Heart right ventricle (tissue), 16 donors: ENCODE data around the gene TRAK2. TPM values are rescaled to one million over a fixed set of nuclear protein-coding genes. Genes with fewer than 3 reads are reported as not detected.

Experiments
- ATAC-seq, 8 donors: fragments of 200-7000 bp; cut with Tn5 transposase; one replicate each; pipeline ENCODE4 v1.9.1; 2020; ENCODE audit warnings: mild to moderate bottlenecking in 8 of 8, moderate library complexity in 8 of 8, moderate number of reproducible peaks in 1 of 8
- DNase-seq, 2 donors: peaks; one replicate each; pipeline ENCODE4 v3.0.0-alpha.2; 2020
- H3K27ac ChIP-seq, 10 donors: fragments of 200-600 bp; sonication (generic) in 2 of 10; one replicate each; pipeline versions ENCODE4 v1.5.0 to v1.8.0; 2020 to 2022; ENCODE audit warnings: mild to moderate bottlenecking in 3 of 10
- H3K27me3 ChIP-seq, 7 donors: fragments of 200-600 bp; one replicate each; pipeline ENCODE4 v1.8.0; 2021 to 2022; ENCODE audit warnings: mild to moderate bottlenecking in 2 of 7
- H3K36me3 ChIP-seq, 9 donors: fragments of 200-600 bp; sonication (generic) in 1 of 9; one replicate each; pipeline versions ENCODE4 v1.5.0 to v1.8.0; 2020 to 2022; ENCODE audit warnings: mild to moderate bottlenecking in 2 of 9
- H3K4me1 ChIP-seq, 9 donors: fragments of 200-600 bp; sonication (generic) in 1 of 9; one replicate each; pipeline versions ENCODE4 v1.5.0 to v1.8.0; 2020 to 2022; ENCODE audit warnings: mild to moderate bottlenecking in 4 of 9
- H3K4me3 ChIP-seq, 10 donors: fragments of 200-600 bp; sonication (generic) in 2 of 10; one replicate each; pipeline versions ENCODE4 v1.5.0 to v1.8.0; 2020 to 2022; ENCODE audit warnings: mild to moderate bottlenecking in 7 of 10, moderate library complexity in 2 of 10
- H3K9me3 ChIP-seq, 11 donors: fragments of 200-600 bp in 10 of 11; sonication (generic) in 2 of 11; one replicate each; pipeline versions ENCODE4 v1.5.0 to v1.8.0; 2013 to 2022; ENCODE audit warnings: mild to moderate bottlenecking in 2 of 11, control low read depth in 1 of 11, moderate library complexity in 1 of 11
- CTCF ChIP-seq, 9 donors: fragments of 200-600 bp; sonication (generic) in 2 of 9; IDR thresholded peaks; one replicate each; pipeline versions ENCODE4 v1.5.0 to v1.8.0; 2021 to 2022; ENCODE audit warnings: antibody characterized with exemption in 9 of 9, mild to moderate bottlenecking in 5 of 9, moderate library complexity in 1 of 9
- WGBS, 2 donors: extraction: QIAGEN DNeasy Blood & Tissue Kit; methylation state at CpG; one replicate each; pipeline ENCODE4 v1.1.7; 2013; ENCODE audit warnings: inconsistent platforms in 1 of 2; 5-methylcytosine and 5-hydroxymethylcytosine counted together
- intact Hi-C, 10 donors: fragments of 100-400 bp; cut with DNase I; formaldehyde crosslinking; loops; one replicate each; pipeline versions ENCODE4 v1.11.1 to v1.14.2; 2022
- polyA plus RNA-seq, 2 donors: library from polyadenylated mRNA; stranded (reverse); fragments of 200-250 nt; gene quantifications; one replicate each; pipeline ENCODE4 v1.2.3, GENCODE V29; 2013
- total RNA-seq, 10 donors: library from RNA; stranded (reverse); fragmentation: NEBNext Ultra II Directional in 3 of 10; extraction: Animal tissue kit (Norgen Biotek cat#: 25700) in 3 of 10; gene quantifications; one replicate each; pipeline versions ENCODE4 v1.2.1 to v1.2.4, GENCODE V29; 2021 to 2023
- donor health status: Arrhythmogenic right ventricular cardiomyopathy.
- donor health status: ischemic (EF 13 %, LVEDD 7.1; RV severe dilation, severe dysfunction).
- donor health status: healthy with polysubstance abuse.
- donor health status: DM: no; HTN: yes; CAD: no.
- donor health status: DM: no; HTN: no; CAD: no.
- donor health status: ischemic (EF 25% LVEDD 6.9; RV normal size, moderate dysfunction).
- donor health status: ischemic (EF 25% LVEDD 5.7; RV mildly dilated, moderate dysfunction).
- donor health status: healthy.
- donor health status: DM: yes; HTN: yes; CAD: no.
- donor health status: Ischemic cardiomyopathy.
- donor health status: ischemic (EF 35%, LVEDD 5.7; RV mildly dilated, moderate dysfunction).
- donor health status: nonischemic (EF 11% LVEDD 7.7; RV severe dilation, severe dysfunction).
- donor health status: DM: yes; HTN: yes; CAD: no.
- donor health status: PGD.
- donor health status: ischemic (EF 29% LVEDD 5.4; RV normal size, mild dysfunction).
- donor health status: nonischemic (EF 23%, LVEDD 6.1; RV moderate dilation, normal function).

The TRAK2 gene
- total and polyA plus RNA-seq, 12 donors: 16.6 to 190 (median 166) TPM

DNA sequence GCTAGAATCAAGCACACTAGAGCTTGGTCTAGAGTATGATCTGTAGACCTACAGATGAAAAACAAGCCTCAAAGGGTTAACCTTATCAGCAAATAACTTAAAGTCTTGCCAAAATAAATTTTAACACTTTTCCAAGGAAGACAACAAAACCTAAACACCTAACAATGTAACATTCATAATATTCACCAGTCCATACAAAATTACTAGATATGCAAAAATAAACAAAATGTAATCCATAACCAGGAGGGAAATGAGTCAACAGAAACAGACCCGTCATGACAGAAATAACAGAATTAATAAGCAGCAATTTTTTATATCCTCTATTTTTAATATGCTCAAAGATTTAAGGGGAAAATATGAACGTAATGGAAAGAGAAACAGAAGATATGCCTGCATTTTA, 36.1 kb downstream of the TRAK2 start:
- Histone ChIP-seq H3K4me3 (no peak overlapping the region), H3K4me1 (peaks cover 5 to 78% (median 53%) of the 10 kb centered on the region in 9 donors), H3K27me3 (no peaks in the 10 kb centered on the region), H3K27ac (peak overlapping the region in 9 of 10 donors; percentile 44 to 90 (median 82)), H3K36me3 (peaks cover 0 to 20% (median 0%) of the 10 kb centered on the region in 9 donors), H3K9me3 (no peaks in the 10 kb centered on the region)
- TF ChIP-seq CTCF (IDR thresholded peaks at IDR 0.05): no peak
- intact Hi-C loops: no loop called here
- ATAC-seq: no peak
- no peak for DNase-seq
- WGBS, 2 donors: 5 to 13% methylated on average over 2 of the region's 2 CpGs

- no peak for TF ChIP-seq CTCF (IDR thresholded peaks at IDR 0.05)
- no peaks in the 10 kb centered on the region for H3K27me3 ChIP-seq
- DNase-seq (no peak), ATAC-seq (peak; percentile 49 to 90 (median 80))
- H3K9me3 ChIP-seq: no peaks in the 10 kb centered on the region
- H3K4me3 ChIP-seq: peak overlapping the region in 4 of 10 donors; percentile 16 to 31 (median 20)
- intact Hi-C loops: loop anchor here in 2 of 10 donors (5.0 kb wide), 1 partner anchor 38 kb away; the partner anchor contains the start of genes STRADB (in 2 of the 2) and TRAK2 (in 2 of the 2)
- peak overlapping the region; percentile 24 to 90 (median 80) for H3K27ac ChIP-seq
- H3K4me1 ChIP-seq: peaks cover 5 to 78% (median 55%) of the 10 kb centered on the region in 9 donors
- WGBS, 2 donors: 8 to 14% methylated on average over 3 of the region's 3 CpGs
- H3K36me3 ChIP-seq: peaks cover 0 to 13% (median 0%) of the 10 kb centered on the region in 9 donors
These were observed 36.9 kb downstream of the TRAK2 start for GRCh38 chr2:201414099-201415023.

DNA sequence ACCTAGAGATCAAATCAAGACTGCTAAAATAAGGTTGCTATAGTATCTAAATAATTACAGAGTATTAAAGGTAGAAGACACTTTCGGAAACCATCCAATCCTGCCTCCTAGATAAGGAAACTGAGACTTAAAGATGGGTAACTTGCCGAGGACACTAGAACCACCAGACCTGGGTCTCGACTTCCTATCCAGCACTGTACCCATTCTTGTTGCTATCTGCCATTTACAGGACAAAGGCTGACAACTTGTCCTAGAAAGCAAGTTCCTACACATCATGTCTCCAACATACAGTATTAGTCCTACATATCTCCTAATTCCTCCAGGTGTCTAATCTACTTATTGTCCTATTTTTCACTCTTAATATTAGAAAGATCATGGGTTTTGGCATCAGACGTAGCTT, 37.7 kb downstream of the TRAK2 start:
- H3K9me3 ChIP-seq: no peaks in the 10 kb centered on the region
- H3K36me3 ChIP-seq: peaks cover 0 to 6% (median 0%) of the 10 kb centered on the region in 9 donors
- no peaks in the 10 kb centered on the region for H3K27me3 ChIP-seq
- H3K4me1 ChIP-seq: peaks cover 5 to 76% (median 51%) of the 10 kb centered on the region in 9 donors
- intact Hi-C loops: loop anchor here in 3 of 10 donors (2.0 to 5.0 kb wide), 2 partner anchors 37 to 39 kb away; partner anchors contain the start of genes STRADB (in 3 of the 3) and TRAK2 (in 3 of the 3)
- ATAC-seq (peak in 1 of 8 donors; percentile 18), DNase-seq (no peak)
- H3K4me3 ChIP-seq: peak overlapping the region in 4 of 10 donors; percentile 16 to 31 (median 20)
- no peak for TF ChIP-seq CTCF (IDR thresholded peaks at IDR 0.05)
- H3K27ac ChIP-seq: peak overlapping the region; percentile 24 to 90 (median 80)
- WGBS, 2 donors: 42 to 49% methylated on average over 4 of the region's 4 CpGs

GRCh38 chr2:201413143-201413542, 38.1 kb downstream of the TRAK2 start:
- H3K36me3 ChIP-seq: peaks cover 0 to 3% (median 0%) of the 10 kb centered on the region in 9 donors
- peak; percentile 29 to 82 (median 54) for ATAC-seq
- H3K4me1 ChIP-seq: peaks cover 5 to 78% (median 48%) of the 10 kb centered on the region in 9 donors
- TF ChIP-seq CTCF (IDR thresholded peaks at IDR 0.05): peak in 1 of 9 donors; percentile 24
- no peak overlapping the region for H3K4me3 ChIP-seq
- WGBS, 2 donors: 14 to 19% methylated on average over 2 of the region's 2 CpGs
- DNase-seq: no peak
- no peaks in the 10 kb centered on the region for H3K27me3 ChIP-seq
- H3K27ac ChIP-seq: peak overlapping the region; percentile 24 to 90 (median 80)
- intact Hi-C loops: loop anchor here in 3 of 10 donors (2.0 to 5.0 kb wide), 2 partner anchors 38 to 39 kb away; partner anchors contain the start of genes STRADB (in 3 of the 3) and TRAK2 (in 3 of the 3)
- no peaks in the 10 kb centered on the region for H3K9me3 ChIP-seq
